Loucy (cell line): ENCODE data around the gene TTC39C.

Experiments
- H2AFZ ChIP-seq: fragments of 200-600 bp; sonication (generic); 2 replicates; pipeline ENCODE4 v1.6.0; 2016; ENCODE audit warnings: antibody characterized with exemption, mild to moderate bottlenecking, low read length, moderate library complexity
- H3F3A ChIP-seq: fragments of 200-600 bp; 2 replicates; pipeline ENCODE4 v1.6.0; 2016; ENCODE audit warnings: antibody characterized with exemption, low read depth, mild to moderate bottlenecking
- H3K27me3 ChIP-seq: fragments of 200-600 bp; sonication (generic); 2 replicates; pipeline ENCODE4 v1.6.1; 2014; ENCODE audit warnings: low read length, mild to moderate bottlenecking; ENCODE audit not compliant: insufficient read depth, poor library complexity, severe bottlenecking
- H3K36me3 ChIP-seq: fragments of 200-600 bp; sonication (generic); 2 replicates; pipeline ENCODE4 v1.6.1; 2016; ENCODE audit warnings: low read length; ENCODE audit not compliant: insufficient read depth
- H3K4me1 ChIP-seq: fragments of 200-600 bp; sonication (generic); 2 replicates; pipeline ENCODE4 v1.5.1; 2014; ENCODE audit warnings: low read length, mild to moderate bottlenecking; ENCODE audit not compliant: insufficient read depth, poor library complexity, severe bottlenecking
- H3K4me2 ChIP-seq: fragments of 200-600 bp; sonication (generic); 2 replicates; pipeline ENCODE4 v1.6.0; 2014; ENCODE audit warnings: antibody characterized with exemption, low read length, low read depth, mild to moderate bottlenecking; ENCODE audit not compliant: poor library complexity, severe bottlenecking
- H3K4me3 ChIP-seq: fragments of 200-600 bp; sonication (generic); 2 replicates; pipeline ENCODE4 v1.5.1; 2014; ENCODE audit warnings: low read length, mild to moderate bottlenecking, mixed read lengths; ENCODE audit not compliant: poor library complexity, severe bottlenecking
- H3K79me2 ChIP-seq: fragments of 200-600 bp; sonication (generic); 2 replicates; pipeline ENCODE4 v1.6.1; 2014; ENCODE audit warnings: low read length; ENCODE audit not compliant: insufficient read depth
- H3K9ac ChIP-seq: fragments of 200-600 bp; sonication (generic); 2 replicates; pipeline ENCODE4 v1.6.0; 2014; ENCODE audit warnings: mild to moderate bottlenecking, low read depth, low read length, moderate library complexity; ENCODE audit not compliant: poor library complexity, severe bottlenecking
- H3K9me2 ChIP-seq: fragments of 200-600 bp; sonication (generic); replicated peaks from 2 replicates; pipeline ENCODE4 v1.6.1; 2016; ENCODE audit warnings: low read depth, low read length, mixed read lengths
- H3K9me3 ChIP-seq: fragments of 200-600 bp; sonication (generic); 2 replicates; pipeline ENCODE4 v1.6.1; 2014; ENCODE audit warnings: mild to moderate bottlenecking, antibody characterized with exemption, low read length, low read depth; ENCODE audit not compliant: insufficient read depth
- H4K20me1 ChIP-seq: fragments of 200-600 bp; sonication (generic); 2 replicates; pipeline ENCODE4 v1.6.0; 2014; ENCODE audit warnings: antibody characterized with exemption, low read length, mild to moderate bottlenecking; ENCODE audit not compliant: insufficient read depth, poor library complexity, severe bottlenecking
- EZH2phosphoT487 ChIP-seq: fragments of 200-600 bp; IDR thresholded peaks from 2 replicates; pipeline ENCODE4 v1.6.1; 2018; ENCODE audit warnings: antibody characterized with exemption, mild to moderate bottlenecking, moderate library complexity, borderline replicate concordance
- TF ChIP-seq, protein P1 (sequence below): fragments of 200-600 bp; sonication (generic); conservative IDR thresholded peaks from 2 replicates; pipeline ENCODE4 v1.5.1; 2014; ENCODE audit warnings: mild to moderate bottlenecking, antibody characterized with exemption, low read length

TTC39C gene

GRCh38 chr18:24120676-24121075, 106.1 kb downstream of the TTC39C start:
- TF ChIP-seq, protein P1, sequence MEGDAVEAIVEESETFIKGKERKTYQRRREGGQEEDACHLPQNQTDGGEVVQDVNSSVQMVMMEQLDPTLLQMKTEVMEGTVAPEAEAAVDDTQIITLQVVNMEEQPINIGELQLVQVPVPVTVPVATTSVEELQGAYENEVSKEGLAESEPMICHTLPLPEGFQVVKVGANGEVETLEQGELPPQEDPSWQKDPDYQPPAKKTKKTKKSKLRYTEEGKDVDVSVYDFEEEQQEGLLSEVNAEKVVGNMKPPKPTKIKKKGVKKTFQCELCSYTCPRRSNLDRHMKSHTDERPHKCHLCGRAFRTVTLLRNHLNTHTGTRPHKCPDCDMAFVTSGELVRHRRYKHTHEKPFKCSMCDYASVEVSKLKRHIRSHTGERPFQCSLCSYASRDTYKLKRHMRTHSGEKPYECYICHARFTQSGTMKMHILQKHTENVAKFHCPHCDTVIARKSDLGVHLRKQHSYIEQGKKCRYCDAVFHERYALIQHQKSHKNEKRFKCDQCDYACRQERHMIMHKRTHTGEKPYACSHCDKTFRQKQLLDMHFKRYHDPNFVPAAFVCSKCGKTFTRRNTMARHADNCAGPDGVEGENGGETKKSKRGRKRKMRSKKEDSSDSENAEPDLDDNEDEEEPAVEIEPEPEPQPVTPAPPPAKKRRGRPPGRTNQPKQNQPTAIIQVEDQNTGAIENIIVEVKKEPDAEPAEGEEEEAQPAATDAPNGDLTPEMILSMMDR, result no peak
- no peak for TF ChIP-seq EZH2phosphoT487
- H3K27me3 ChIP-seq, result no peaks in the 10 kb centered on the region
- no peaks in the 10 kb centered on the region for H3F3A ChIP-seq
- no peak overlapping the region for H3K9ac ChIP-seq
- H3K9me2 ChIP-seq, result no peaks in the 10 kb centered on the region
- H4K20me1 ChIP-seq, result no peaks in the 10 kb centered on the region
- peaks cover 39% of the 10 kb centered on the region for H3K36me3 ChIP-seq
- no peak overlapping the region for H2AFZ ChIP-seq
- H3K79me2 ChIP-seq, result no peaks in the 10 kb centered on the region
- H3K4me3 ChIP-seq, result no peak overlapping the region
- no peaks in the 10 kb centered on the region for H3K9me3 ChIP-seq
- H3K4me2 ChIP-seq, result no peak overlapping the region
- peaks cover 6% of the 10 kb centered on the region for H3K4me1 ChIP-seq

DNA sequence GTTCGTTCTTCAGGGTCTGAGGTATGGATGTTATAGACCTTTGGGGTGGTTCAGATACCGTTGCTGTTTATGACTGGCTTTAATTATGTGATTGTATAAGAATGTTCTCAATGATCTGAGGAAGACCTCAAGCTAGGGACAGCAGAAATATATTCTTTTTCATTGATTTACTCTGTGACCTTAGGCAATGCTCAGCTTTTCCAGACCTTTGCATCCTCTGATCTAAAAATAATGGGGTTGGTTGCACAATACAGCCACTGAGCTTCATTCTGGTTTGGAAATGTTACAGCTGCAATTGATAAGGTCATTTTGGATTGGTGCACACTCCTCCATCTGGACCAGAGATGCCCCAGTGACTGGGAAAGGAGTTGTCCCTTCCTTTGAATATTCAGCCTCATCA, 107.1 kb downstream of the TTC39C start:
- no peaks in the 10 kb centered on the region for H3K27me3 ChIP-seq
- no peaks in the 10 kb centered on the region for H3K9me3 ChIP-seq
- H3K4me2 ChIP-seq, result no peak overlapping the region
- H3F3A ChIP-seq, result no peaks in the 10 kb centered on the region
- no peak overlapping the region for H3K9ac ChIP-seq
- H3K4me3 ChIP-seq, result no peak overlapping the region
- H3K9me2 ChIP-seq, result no peaks in the 10 kb centered on the region
- H3K79me2 ChIP-seq, result no peaks in the 10 kb centered on the region
- no peak for TF ChIP-seq EZH2phosphoT487
- TF ChIP-seq, protein P1, result no peak
- H4K20me1 ChIP-seq, result no peaks in the 10 kb centered on the region
- no peak overlapping the region for H2AFZ ChIP-seq
- no peaks in the 10 kb centered on the region for H3K4me1 ChIP-seq
- H3K36me3 ChIP-seq, result peaks cover 47% of the 10 kb centered on the region

DNA sequence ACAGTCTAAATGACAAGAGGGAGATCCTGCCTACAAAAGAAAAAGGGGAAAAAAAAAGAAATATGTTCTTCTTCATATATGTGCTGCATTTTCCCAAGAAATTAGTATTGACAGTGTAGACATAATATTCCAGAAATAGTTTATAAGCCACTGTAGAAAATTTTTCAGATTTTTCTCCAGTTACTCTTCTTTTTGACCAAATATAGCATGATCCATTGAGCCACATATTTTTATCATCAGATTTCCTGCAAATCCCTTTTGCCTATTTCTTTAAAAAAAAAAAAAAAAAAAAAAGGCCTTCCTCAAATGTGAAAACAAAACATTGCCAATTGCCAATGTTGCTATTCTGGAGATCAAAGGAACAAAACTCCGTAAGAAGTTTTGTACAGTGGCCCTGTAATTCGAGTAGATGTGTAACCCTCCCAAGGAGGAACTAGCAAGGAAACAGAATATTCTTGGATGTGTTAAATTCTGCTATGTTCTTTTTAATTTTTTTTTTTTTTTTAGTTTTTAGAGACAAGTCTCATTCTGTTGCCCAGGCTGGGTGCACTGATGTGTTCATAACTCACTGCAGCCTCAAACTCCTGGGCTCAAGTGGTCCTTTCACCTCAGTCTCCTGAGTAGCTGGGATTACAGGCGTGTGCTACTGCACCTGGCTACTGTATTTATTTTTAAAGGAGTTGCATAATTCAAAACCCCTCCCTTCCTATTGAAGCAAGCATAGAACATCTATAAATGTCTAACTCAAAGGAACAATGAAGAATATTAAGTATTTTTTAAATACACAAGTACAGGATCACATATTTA, 111.8 kb downstream of the TTC39C start:
- no peaks in the 10 kb centered on the region for H3K79me2 ChIP-seq
- no peaks in the 10 kb centered on the region for H3K4me1 ChIP-seq
- H3K9me3 ChIP-seq, result no peaks in the 10 kb centered on the region
- no peak overlapping the region for H2AFZ ChIP-seq
- no peak overlapping the region for H3K9ac ChIP-seq
- H3K4me3 ChIP-seq, result no peak overlapping the region
- H3K4me2 ChIP-seq, result no peak overlapping the region
- H3K27me3 ChIP-seq, result no peaks in the 10 kb centered on the region
- no peaks in the 10 kb centered on the region for H3K9me2 ChIP-seq
- H3K36me3 ChIP-seq, result peaks cover 52% of the 10 kb centered on the region
- H3F3A ChIP-seq, result no peaks in the 10 kb centered on the region
- H4K20me1 ChIP-seq, result no peaks in the 10 kb centered on the region
- TF ChIP-seq, protein P1, result no peak
- TF ChIP-seq EZH2phosphoT487, result no peak
